ENCODE data around the gene WDTC1. TPM values are rescaled to one million over a fixed set of nuclear protein-coding genes. Genes with fewer than 3 reads are reported as not detected.
A peak's percentile ranks its signal among the peaks of the same experiment; 100 is the strongest.

Gene WDTC1
- total and polyA plus RNA-seq, 9 of the 15 experiments (the other 6 are each of a cell fraction or from before 2014, with no cell fraction given), result 0.18 to 32.3 (median 8.8) TPM

DNA sequence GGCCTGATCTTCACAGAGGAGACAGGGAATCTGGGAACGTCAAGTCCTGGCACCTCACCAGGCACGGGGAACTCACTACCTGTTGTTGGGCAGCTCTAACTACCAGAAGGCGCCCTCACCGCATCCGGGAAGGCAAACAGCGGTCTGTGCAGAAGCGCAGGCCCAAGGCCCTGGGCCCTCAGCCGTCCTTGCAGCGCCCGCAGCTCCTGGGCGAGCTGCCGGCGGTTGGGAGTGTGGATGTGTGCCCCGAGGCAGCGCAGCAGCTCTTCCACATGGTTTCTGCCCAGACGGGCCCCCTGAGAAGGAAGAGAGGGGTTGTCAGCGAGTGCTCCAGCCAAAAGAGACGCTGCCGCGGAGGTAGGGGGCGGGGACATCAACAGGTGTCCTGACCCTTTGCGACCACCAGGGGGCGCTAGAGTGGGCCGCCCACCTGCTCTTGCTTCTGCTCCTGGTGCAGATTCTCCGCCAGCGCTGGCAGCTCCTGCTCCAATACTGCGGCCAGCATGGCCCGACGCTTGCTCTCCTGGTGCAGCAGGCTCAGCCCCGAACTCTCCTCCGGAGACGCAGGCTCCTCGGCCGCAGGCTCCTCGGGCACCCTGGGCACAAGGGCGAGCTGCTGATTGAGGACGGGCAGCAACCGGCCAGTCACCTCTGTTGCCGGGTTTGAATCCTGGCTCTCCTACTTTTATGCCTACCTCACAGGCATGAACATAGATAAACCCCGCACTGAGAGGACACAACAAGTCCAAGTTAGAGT lies 123.0 kb downstream of the WDTC1 start (continued):
- 0 out of 2 replicates have a peak, but pooled peaks have one; percentile 52 for TF ChIP-seq ATF2 (CRISPR knock-in tag; IDR thresholded peaks at IDR 0.05)
- peak; percentile 61 to 84 for TF ChIP-seq RAD21 (CRISPR knock-in tag; conservative IDR thresholded peaks at IDR 0.05 in 1 of 2, IDR thresholded peaks at IDR 0.05 in 1 of 2)
- no peak for TF ChIP-seq NFXL1 (CRISPR knock-in tag; IDR thresholded peaks at IDR 0.05)
- no peak for TF ChIP-seq FOXP1 (CRISPR knock-in tag; IDR thresholded peaks at IDR 0.05)
- no peak for TF ChIP-seq ZC3H8 (IDR thresholded peaks at IDR 0.05)
- peak; percentile 2 for TF ChIP-seq PCBP1 (IDR thresholded peaks at IDR 0.05; ENCODE audit: low read depth, low read length, poor library complexity, severe bottlenecking)
- TF ChIP-seq, protein P1, sequence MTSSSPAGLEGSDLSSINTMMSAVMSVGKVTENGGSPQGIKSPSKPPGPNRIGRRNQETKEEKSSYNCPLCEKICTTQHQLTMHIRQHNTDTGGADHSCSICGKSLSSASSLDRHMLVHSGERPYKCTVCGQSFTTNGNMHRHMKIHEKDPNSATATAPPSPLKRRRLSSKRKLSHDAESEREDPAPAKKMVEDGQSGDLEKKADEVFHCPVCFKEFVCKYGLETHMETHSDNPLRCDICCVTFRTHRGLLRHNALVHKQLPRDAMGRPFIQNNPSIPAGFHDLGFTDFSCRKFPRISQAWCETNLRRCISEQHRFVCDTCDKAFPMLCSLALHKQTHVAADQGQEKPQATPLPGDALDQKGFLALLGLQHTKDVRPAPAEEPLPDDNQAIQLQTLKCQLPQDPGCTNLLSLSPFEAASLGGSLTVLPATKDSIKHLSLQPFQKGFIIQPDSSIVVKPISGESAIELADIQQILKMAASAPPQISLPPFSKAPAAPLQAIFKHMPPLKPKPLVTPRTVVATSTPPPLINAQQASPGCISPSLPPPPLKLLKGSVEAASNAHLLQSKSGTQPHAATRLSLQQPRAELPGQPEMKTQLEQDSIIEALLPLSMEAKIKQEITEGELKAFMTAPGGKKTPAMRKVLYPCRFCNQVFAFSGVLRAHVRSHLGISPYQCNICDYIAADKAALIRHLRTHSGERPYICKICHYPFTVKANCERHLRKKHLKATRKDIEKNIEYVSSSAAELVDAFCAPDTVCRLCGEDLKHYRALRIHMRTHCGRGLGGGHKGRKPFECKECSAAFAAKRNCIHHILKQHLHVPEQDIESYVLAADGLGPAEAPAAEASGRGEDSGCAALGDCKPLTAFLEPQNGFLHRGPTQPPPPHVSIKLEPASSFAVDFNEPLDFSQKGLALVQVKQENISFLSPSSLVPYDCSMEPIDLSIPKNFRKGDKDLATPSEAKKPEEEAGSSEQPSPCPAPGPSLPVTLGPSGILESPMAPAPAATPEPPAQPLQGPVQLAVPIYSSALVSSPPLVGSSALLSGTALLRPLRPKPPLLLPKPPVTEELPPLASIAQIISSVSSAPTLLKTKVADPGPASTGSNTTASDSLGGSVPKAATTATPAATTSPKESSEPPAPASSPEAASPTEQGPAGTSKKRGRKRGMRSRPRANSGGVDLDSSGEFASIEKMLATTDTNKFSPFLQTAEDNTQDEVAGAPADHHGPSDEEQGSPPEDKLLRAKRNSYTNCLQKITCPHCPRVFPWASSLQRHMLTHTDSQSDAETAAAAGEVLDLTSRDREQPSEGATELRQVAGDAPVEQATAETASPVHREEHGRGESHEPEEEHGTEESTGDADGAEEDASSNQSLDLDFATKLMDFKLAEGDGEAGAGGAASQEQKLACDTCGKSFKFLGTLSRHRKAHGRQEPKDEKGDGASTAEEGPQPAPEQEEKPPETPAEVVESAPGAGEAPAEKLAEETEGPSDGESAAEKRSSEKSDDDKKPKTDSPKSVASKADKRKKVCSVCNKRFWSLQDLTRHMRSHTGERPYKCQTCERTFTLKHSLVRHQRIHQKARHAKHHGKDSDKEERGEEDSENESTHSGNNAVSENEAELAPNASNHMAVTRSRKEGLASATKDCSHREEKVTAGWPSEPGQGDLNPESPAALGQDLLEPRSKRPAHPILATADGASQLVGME (CRISPR knock-in tag; IDR thresholded peaks at IDR 0.05), result no peak
- TF ChIP-seq, protein P2, sequence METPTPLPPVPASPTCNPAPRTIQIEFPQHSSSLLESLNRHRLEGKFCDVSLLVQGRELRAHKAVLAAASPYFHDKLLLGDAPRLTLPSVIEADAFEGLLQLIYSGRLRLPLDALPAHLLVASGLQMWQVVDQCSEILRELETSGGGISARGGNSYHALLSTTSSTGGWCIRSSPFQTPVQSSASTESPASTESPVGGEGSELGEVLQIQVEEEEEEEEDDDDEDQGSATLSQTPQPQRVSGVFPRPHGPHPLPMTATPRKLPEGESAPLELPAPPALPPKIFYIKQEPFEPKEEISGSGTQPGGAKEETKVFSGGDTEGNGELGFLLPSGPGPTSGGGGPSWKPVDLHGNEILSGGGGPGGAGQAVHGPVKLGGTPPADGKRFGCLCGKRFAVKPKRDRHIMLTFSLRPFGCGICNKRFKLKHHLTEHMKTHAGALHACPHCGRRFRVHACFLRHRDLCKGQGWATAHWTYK (CRISPR knock-in tag; IDR thresholded peaks at IDR 0.05), result peak; percentile 29; the same call in 1 of the 2 replicates
- TF ChIP-seq, protein P3, sequence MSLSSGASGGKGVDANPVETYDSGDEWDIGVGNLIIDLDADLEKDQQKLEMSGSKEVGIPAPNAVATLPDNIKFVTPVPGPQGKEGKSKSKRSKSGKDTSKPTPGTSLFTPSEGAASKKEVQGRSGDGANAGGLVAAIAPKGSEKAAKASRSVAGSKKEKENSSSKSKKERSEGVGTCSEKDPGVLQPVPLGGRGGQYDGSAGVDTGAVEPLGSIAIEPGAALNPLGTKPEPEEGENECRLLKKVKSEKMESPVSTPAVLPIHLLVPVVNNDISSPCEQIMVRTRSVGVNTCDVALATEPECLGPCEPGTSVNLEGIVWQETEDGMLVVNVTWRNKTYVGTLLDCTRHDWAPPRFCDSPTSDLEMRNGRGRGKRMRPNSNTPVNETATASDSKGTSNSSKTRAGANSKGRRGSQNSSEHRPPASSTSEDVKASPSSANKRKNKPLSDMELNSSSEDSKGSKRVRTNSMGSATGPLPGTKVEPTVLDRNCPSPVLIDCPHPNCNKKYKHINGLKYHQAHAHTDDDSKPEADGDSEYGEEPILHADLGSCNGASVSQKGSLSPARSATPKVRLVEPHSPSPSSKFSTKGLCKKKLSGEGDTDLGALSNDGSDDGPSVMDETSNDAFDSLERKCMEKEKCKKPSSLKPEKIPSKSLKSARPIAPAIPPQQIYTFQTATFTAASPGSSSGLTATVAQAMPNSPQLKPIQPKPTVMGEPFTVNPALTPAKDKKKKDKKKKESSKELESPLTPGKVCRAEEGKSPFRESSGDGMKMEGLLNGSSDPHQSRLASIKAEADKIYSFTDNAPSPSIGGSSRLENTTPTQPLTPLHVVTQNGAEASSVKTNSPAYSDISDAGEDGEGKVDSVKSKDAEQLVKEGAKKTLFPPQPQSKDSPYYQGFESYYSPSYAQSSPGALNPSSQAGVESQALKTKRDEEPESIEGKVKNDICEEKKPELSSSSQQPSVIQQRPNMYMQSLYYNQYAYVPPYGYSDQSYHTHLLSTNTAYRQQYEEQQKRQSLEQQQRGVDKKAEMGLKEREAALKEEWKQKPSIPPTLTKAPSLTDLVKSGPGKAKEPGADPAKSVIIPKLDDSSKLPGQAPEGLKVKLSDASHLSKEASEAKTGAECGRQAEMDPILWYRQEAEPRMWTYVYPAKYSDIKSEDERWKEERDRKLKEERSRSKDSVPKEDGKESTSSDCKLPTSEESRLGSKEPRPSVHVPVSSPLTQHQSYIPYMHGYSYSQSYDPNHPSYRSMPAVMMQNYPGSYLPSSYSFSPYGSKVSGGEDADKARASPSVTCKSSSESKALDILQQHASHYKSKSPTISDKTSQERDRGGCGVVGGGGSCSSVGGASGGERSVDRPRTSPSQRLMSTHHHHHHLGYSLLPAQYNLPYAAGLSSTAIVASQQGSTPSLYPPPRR (CRISPR knock-in tag; IDR thresholded peaks at IDR 0.05; ENCODE audit: borderline replicate concordance), result no peak
- TF ChIP-seq SIX5 (IDR thresholded peaks at IDR 0.05; ENCODE audit: borderline replicate concordance in 1 of 2, insufficient read depth in 1 of 2, low read depth in 1 of 2, low read length in 2 of 2), result no peak
- TF ChIP-seq, protein P4, sequence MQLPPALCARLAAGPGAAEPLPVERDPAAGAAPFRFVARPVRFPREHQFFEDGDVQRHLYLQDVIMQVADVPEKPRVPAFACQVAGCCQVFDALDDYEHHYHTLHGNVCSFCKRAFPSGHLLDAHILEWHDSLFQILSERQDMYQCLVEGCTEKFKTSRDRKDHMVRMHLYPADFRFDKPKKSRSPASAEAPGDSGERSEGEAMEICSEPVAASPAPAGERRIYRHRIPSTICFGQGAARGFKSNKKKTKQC (CRISPR knock-in tag; IDR thresholded peaks at IDR 0.05), result no peak

Measured in K562 (cell line).